Measurements from ENCODE around the gene AMZ1.

Gene AMZ1

GRCh38 chr7:2728316-2729030 is 40.5 kb downstream of the AMZ1 start:
- DNase-seq (no peak), ATAC-seq (ENCODE audit: insufficient read depth, low read depth) (no peak)
- Histone ChIP-seq H3K9ac (ENCODE audit: low read depth, low read length) (no peak overlapping the region), H3K79me2 (ENCODE audit: insufficient read depth, low read length) (no peaks in the 10 kb centered on the region), H3K9me3 (ENCODE audit: insufficient read depth, low read length, severe bottlenecking) (no peaks in the 10 kb centered on the region), H3K4me3 (ENCODE audit: low read depth in 1 of 2, low read length in 2 of 2) (no peak overlapping the region), H3K27me3 (ENCODE audit: insufficient read depth, low read length, poor library complexity) (no peaks in the 10 kb centered on the region), H3K27ac (ENCODE audit: low read length) (no peak overlapping the region), H3K4me2 (ENCODE audit: insufficient read depth, low read length) (no peak overlapping the region), H4K20me1 (ENCODE audit: insufficient read depth, low read length) (no peaks in the 10 kb centered on the region), H3K36me3 (ENCODE audit: insufficient read depth, low read length) (peaks cover 43% of the 10 kb centered on the region), H3K4me1 (ENCODE audit: insufficient read depth, low read length) (peaks cover 20% of the 10 kb centered on the region), H2AFZ (ENCODE audit: low read depth, low read length) (no peak overlapping the region)
- TF ChIP-seq CTCF (IDR thresholded peaks at IDR 0.05; ENCODE audit: borderline replicate concordance, extremely low read depth, low read length, poor library complexity, severe bottlenecking): no peak
- no peak for TF ChIP-seq EZH2 (IDR thresholded peaks at IDR 0.05; ENCODE audit: borderline replicate concordance, low read depth, low read length, severe bottlenecking)

- Histone ChIP-seq H3K4me2 (ENCODE audit: insufficient read depth, low read length) (no peak overlapping the region), H3K9ac (ENCODE audit: low read depth, low read length) (no peak overlapping the region)
Observed at GRCh38 chr7:2729031-2729892, 41.3 kb downstream of the AMZ1 start.

GRCh38 chr7:2729893-2730716 is 42.1 kb downstream of the AMZ1 start:
- Histone ChIP-seq H3K9ac (ENCODE audit: low read depth, low read length) (no peak overlapping the region), H3K4me1 (ENCODE audit: insufficient read depth, low read length) (peaks cover 28% of the 10 kb centered on the region), H3K79me2 (ENCODE audit: insufficient read depth, low read length) (0 out of 2 replicates have a peak, but pooled peaks cover 8% of the 10 kb centered on the region), H2AFZ (ENCODE audit: low read depth, low read length) (no peak overlapping the region), H3K9me3 (ENCODE audit: insufficient read depth, low read length, severe bottlenecking) (no peaks in the 10 kb centered on the region), H3K36me3 (ENCODE audit: insufficient read depth, low read length) (peaks cover 36% of the 10 kb centered on the region), H3K27me3 (ENCODE audit: insufficient read depth, low read length, poor library complexity) (no peaks in the 10 kb centered on the region), H3K4me3 (ENCODE audit: low read depth in 1 of 2, low read length in 2 of 2) (no peak overlapping the region), H3K27ac (ENCODE audit: low read length) (no peak overlapping the region), H4K20me1 (ENCODE audit: insufficient read depth, low read length) (no peaks in the 10 kb centered on the region), H3K4me2 (ENCODE audit: insufficient read depth, low read length) (no peak overlapping the region)
- ATAC-seq (ENCODE audit: insufficient read depth, low read depth): no peak
- no peak for TF ChIP-seq CTCF (IDR thresholded peaks at IDR 0.05; ENCODE audit: borderline replicate concordance, extremely low read depth, low read length, poor library complexity, severe bottlenecking)
- no peak for DNase-seq

More at GRCh38 chr7:2729031-2729892, 41.3 kb downstream of the AMZ1 start:
- Histone ChIP-seq H3K9me3 (ENCODE audit: insufficient read depth, low read length, severe bottlenecking) (no peaks in the 10 kb centered on the region), H2AFZ (ENCODE audit: low read depth, low read length) (no peak overlapping the region), H3K4me1 (ENCODE audit: insufficient read depth, low read length) (peaks cover 27% of the 10 kb centered on the region), H3K36me3 (ENCODE audit: insufficient read depth, low read length) (peaks cover 40% of the 10 kb centered on the region), H3K79me2 (ENCODE audit: insufficient read depth, low read length) (0 out of 2 replicates have a peak, but pooled peaks cover 6% of the 10 kb centered on the region), H3K27ac (ENCODE audit: low read length) (no peak overlapping the region), H4K20me1 (ENCODE audit: insufficient read depth, low read length) (no peaks in the 10 kb centered on the region), H3K4me3 (ENCODE audit: low read depth in 1 of 2, low read length in 2 of 2) (no peak overlapping the region), H3K27me3 (ENCODE audit: insufficient read depth, low read length, poor library complexity) (no peaks in the 10 kb centered on the region)
- no peak for DNase-seq
- ATAC-seq (ENCODE audit: insufficient read depth, low read depth): no peak
- no peak for TF ChIP-seq CTCF (IDR thresholded peaks at IDR 0.05; ENCODE audit: borderline replicate concordance, extremely low read depth, low read length, poor library complexity, severe bottlenecking)
- no peak for TF ChIP-seq EZH2 (IDR thresholded peaks at IDR 0.05; ENCODE audit: borderline replicate concordance, low read depth, low read length, severe bottlenecking)
